HFF-Myc (cell line): Measurements from ENCODE around the gene CAPN14.

Source experiments
- DNase-seq: peaks from one replicate; pipeline ENCODE4 v3.0.0-alpha.2; 2011; ENCODE audit warnings: low read depth; ENCODE audit errors: extremely low read depth
- H3K4me3 ChIP-seq: replicated peaks from 2 replicates; pipeline ENCODE4 v1.5.1; 2011; ENCODE audit warnings: low read depth, mild to moderate bottlenecking, control low read depth, low read length
- TF ChIP-seq, protein P1 (sequence below): IDR thresholded peaks from 2 replicates; pipeline ENCODE4 v1.5.1; 2012; ENCODE audit warnings: mild to moderate bottlenecking, low read depth, low read length, control low read depth; ENCODE audit errors: missing control alignments

CAPN14 gene

DNA sequence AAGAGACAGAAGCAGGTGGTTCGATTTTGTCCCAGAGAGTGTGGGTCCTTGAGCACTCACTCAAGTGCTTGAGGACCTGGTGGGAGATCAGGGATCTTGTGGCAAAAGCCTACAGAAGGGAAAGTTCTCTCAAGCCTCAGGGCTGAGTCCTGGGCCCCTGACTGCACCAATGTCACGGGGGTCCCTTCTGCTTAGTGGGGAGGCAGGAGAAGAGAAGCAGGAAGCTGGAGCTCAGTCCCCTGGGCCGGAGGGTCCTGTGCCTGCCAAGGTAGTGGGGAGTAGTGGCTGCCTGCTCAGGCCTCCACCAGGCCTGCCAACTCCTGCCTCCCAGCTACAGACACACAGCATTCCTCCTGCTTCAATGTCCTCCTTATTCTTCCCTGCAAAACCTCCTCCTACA lies 11.7 kb downstream of the CAPN14 start:
- DNase-seq = no peak
- TF ChIP-seq, protein P1, sequence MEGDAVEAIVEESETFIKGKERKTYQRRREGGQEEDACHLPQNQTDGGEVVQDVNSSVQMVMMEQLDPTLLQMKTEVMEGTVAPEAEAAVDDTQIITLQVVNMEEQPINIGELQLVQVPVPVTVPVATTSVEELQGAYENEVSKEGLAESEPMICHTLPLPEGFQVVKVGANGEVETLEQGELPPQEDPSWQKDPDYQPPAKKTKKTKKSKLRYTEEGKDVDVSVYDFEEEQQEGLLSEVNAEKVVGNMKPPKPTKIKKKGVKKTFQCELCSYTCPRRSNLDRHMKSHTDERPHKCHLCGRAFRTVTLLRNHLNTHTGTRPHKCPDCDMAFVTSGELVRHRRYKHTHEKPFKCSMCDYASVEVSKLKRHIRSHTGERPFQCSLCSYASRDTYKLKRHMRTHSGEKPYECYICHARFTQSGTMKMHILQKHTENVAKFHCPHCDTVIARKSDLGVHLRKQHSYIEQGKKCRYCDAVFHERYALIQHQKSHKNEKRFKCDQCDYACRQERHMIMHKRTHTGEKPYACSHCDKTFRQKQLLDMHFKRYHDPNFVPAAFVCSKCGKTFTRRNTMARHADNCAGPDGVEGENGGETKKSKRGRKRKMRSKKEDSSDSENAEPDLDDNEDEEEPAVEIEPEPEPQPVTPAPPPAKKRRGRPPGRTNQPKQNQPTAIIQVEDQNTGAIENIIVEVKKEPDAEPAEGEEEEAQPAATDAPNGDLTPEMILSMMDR = no peak
- no peak overlapping the region for H3K4me3 ChIP-seq

- TF ChIP-seq, protein P1 = no peak
- DNase-seq = no peak
- no peak overlapping the region for H3K4me3 ChIP-seq
Observed at GRCh38 chr2:31205186-31205585, 12.1 kb downstream of the CAPN14 start.

- no peak overlapping the region for H3K4me3 ChIP-seq
- TF ChIP-seq, protein P1 = no peak
- no peak for DNase-seq
Observed at GRCh38 chr2:31204783-31205182, 12.5 kb downstream of the CAPN14 start.

DNA sequence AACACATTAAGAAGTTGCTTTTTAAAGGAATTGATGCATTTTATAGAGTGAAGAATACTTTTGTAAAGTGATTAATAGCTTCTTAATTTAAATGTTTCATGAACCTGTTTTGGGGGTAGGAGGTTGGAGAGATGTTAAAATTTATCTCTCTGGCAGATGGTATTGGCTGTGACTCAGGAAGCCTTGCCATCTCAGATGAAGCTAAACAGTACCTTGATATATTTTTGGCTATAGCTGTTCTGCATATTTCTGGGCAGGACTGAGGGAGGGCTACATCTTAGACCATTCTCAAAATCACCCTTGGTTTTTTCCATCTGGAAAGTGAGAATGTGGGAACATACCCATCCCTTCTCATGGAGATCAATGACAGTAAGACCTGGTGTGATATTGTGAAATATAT lies 13.4 kb downstream of the CAPN14 start:
- TF ChIP-seq, protein P1 = no peak

GRCh38 chr2:31202833-31203232 lies 14.5 kb downstream of the CAPN14 start:
- DNase-seq = no peak
- TF ChIP-seq, protein P1 = no peak
- no peak overlapping the region for H3K4me3 ChIP-seq

More for the DNA sequence above, 13.4 kb downstream of the CAPN14 start:
- no peak overlapping the region for H3K4me3 ChIP-seq
- DNase-seq = no peak

DNA sequence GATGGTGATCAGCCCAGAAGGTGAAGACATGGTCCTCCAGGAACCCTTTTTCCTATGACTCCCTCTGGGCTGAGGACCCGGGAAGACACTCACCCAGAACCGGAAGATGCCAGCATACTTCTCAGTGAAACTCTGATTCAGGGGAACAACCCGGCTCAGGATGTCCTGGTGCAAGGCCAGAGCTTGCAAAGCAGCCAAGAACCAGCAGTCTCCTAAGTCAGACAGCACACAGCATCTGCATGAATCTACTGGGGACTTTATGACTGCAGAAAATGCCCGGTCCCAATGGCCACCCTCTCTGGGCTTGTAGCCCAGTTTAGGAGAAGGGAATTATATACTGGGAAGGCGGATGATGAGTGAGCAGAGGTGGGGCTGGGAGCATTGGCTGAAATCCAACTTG lies 15.3 kb downstream of the CAPN14 start:
- no peak for DNase-seq
- TF ChIP-seq, protein P1 = no peak

GRCh38 chr2:31200972-31201371 lies 16.3 kb downstream of the CAPN14 start:
- no peak overlapping the region for H3K4me3 ChIP-seq
- TF ChIP-seq, protein P1 = no peak

More for the DNA sequence above, 15.3 kb downstream of the CAPN14 start:
- H3K4me3 ChIP-seq = no peak overlapping the region

More at GRCh38 chr2:31200972-31201371, 16.3 kb downstream of the CAPN14 start:
- no peak for DNase-seq
